ENCODE measurements around the gene BAIAP2. TPM values are rescaled to one million over a fixed set of nuclear protein-coding genes. Genes with fewer than 3 reads are reported as not detected.

Gene BAIAP2
- total and polyA plus RNA-seq, 4 experiments from 2014 or later = 2.1 to 7.2 (median 5.5) TPM

GRCh38 chr17:81032641-81033480 lies 2.1 kb upstream of the BAIAP2 start:
- no peaks in the 10 kb centered on the region for H3K36me3 ChIP-seq (ENCODE audit: insufficient read depth, low read length)
- no peak overlapping the region for H3K4me3 ChIP-seq (ENCODE audit: low read length in 2 of 2)
- H3K4me1 ChIP-seq (ENCODE audit: insufficient read depth, low read length) = peaks cover 20% of the 10 kb centered on the region
- no peak overlapping the region for H3K27ac ChIP-seq (ENCODE audit: low read depth, low read length)
- CTCF ChIA-PET (ENCODE audit: partially characterized antibody) = interaction anchor here (1.1 to 3.6 kb wide), 2 partner anchors 7 to 10 kb away, joined by 3 to 26 read pairs; no protein-coding TSS in a partner anchor
- Mint-ChIP-seq H3K4me1 (peaks cover 9 to 30% (median 15%) of the 10 kb centered on the region in 4 donors), H3K27me3 (peaks cover 3 to 11% of the 10 kb centered on the region in 2 donors), H3K36me3 (peaks cover 0 to 1% of the 10 kb centered on the region in 2 donors), H3K27ac (peak overlapping the region in 4 of 7 donors; percentile 39 to 86 (median 60)), H3K4me3 (peak overlapping the region; percentile 51 to 79 (median 77)), H3K9me3 (no peaks in the 10 kb centered on the region)
- POLR2A ChIA-PET (ENCODE audit: partially characterized antibody) = interaction anchor here (0.7 to 5.3 kb wide), 2 partner anchors 14 to 62 kb away, joined by 3 to 29 read pairs; no protein-coding TSS in a partner anchor
- intact Hi-C loops (cut with micrococcal nuclease) = no loop called here
- no peaks in the 10 kb centered on the region for H3K9me3 ChIP-seq (ENCODE audit: control insufficient read depth in 1 of 2, low read length in 2 of 2)
- no peaks in the 10 kb centered on the region for H3K27me3 ChIP-seq (ENCODE audit: insufficient read depth, low read length)
- DNase-seq = no peak

GRCh38 chr17:81033535-81034167 lies 1.3 kb upstream of the BAIAP2 start:
- Histone ChIP-seq H3K27ac (ENCODE audit: low read depth, low read length) (no peak overlapping the region), H3K27me3 (ENCODE audit: insufficient read depth, low read length) (no peaks in the 10 kb centered on the region), H3K4me3 (ENCODE audit: low read length in 2 of 2) (peak overlapping the region in 1 of 2 donors; percentile 43), H3K9me3 (ENCODE audit: control insufficient read depth in 1 of 2, low read length in 2 of 2) (no peaks in the 10 kb centered on the region), H3K36me3 (ENCODE audit: insufficient read depth, low read length) (no peaks in the 10 kb centered on the region), H3K4me1 (ENCODE audit: insufficient read depth, low read length) (peaks cover 20% of the 10 kb centered on the region)
- no peak for DNase-seq
- ChIA-PET POLR2A (ENCODE audit: partially characterized antibody) (interaction anchor here (0.6 to 5.3 kb wide), 2 partner anchors 15 to 365 kb away, joined by 3 to 29 read pairs; no protein-coding TSS in a partner anchor), CTCF (ENCODE audit: partially characterized antibody) (interaction anchor here (1.1 to 3.6 kb wide), 2 partner anchors 8 to 11 kb away, joined by 3 to 26 read pairs; no protein-coding TSS in a partner anchor)
- H3K27ac Mint-ChIP-seq = peak overlapping the region in 4 of 7 donors; percentile 50 to 86 (median 76)
- H3K4me3 Mint-ChIP-seq = peak overlapping the region; percentile 76 to 86 (median 80)
- no peaks in the 10 kb centered on the region for H3K9me3 Mint-ChIP-seq
- H3K4me1 Mint-ChIP-seq = peaks cover 9 to 30% (median 15%) of the 10 kb centered on the region in 4 donors
- peaks cover 0 to 1% of the 10 kb centered on the region in 2 donors for H3K36me3 Mint-ChIP-seq
- intact Hi-C loops (cut with micrococcal nuclease) = loop anchor here (1.0 kb wide), 3 partner anchors 10 to 62 kb away; no protein-coding TSS in a partner anchor
- H3K27me3 Mint-ChIP-seq = peaks cover 3 to 13% of the 10 kb centered on the region in 2 donors

GRCh38 chr17:81034168-81034777 lies 678 bp upstream of the BAIAP2 start:
- Mint-ChIP-seq H3K27me3 (peaks cover 0 to 13% of the 10 kb centered on the region in 2 donors), H3K27ac (peak overlapping the region in 5 of 7 donors; percentile 50 to 86 (median 74)), H3K9me3 (no peaks in the 10 kb centered on the region), H3K4me1 (peaks cover 8 to 30% (median 14%) of the 10 kb centered on the region in 4 donors), H3K4me3 (peak overlapping the region; percentile 76 to 86 (median 80)), H3K36me3 (peaks cover 0 to 1% of the 10 kb centered on the region in 2 donors)
- H3K27ac ChIP-seq (ENCODE audit: low read depth, low read length) = no peak overlapping the region
- intact Hi-C loops (cut with micrococcal nuclease) = loop anchor here (1.0 kb wide), 3 partner anchors 11 to 61 kb away; no protein-coding TSS in a partner anchor
- H3K27me3 ChIP-seq (ENCODE audit: insufficient read depth, low read length) = no peaks in the 10 kb centered on the region
- peak overlapping the region in 1 of 2 donors; percentile 43 for H3K4me3 ChIP-seq (ENCODE audit: low read length in 2 of 2)
- CTCF ChIA-PET (ENCODE audit: partially characterized antibody) = interaction anchor here (1.1 to 3.6 kb wide), 2 partner anchors 9 to 11 kb away, joined by 3 to 26 read pairs; no protein-coding TSS in a partner anchor
- H3K9me3 ChIP-seq (ENCODE audit: control insufficient read depth in 1 of 2, low read length in 2 of 2) = no peaks in the 10 kb centered on the region
- H3K4me1 ChIP-seq (ENCODE audit: insufficient read depth, low read length) = peaks cover 20% of the 10 kb centered on the region
- H3K36me3 ChIP-seq (ENCODE audit: insufficient read depth, low read length) = no peaks in the 10 kb centered on the region
- no peak for DNase-seq
- POLR2A ChIA-PET (ENCODE audit: partially characterized antibody) = interaction anchor here (0.6 to 5.3 kb wide), 3 partner anchors 11 to 364 kb away, joined by 3 to 29 read pairs (median 6); no protein-coding TSS in a partner anchor

GRCh38 chr17:81035521-81036196 lies 708 bp downstream of the BAIAP2 start:
- peaks cover 20% of the 10 kb centered on the region for H3K4me1 ChIP-seq (ENCODE audit: insufficient read depth, low read length)
- Mint-ChIP-seq H3K4me3 (peak overlapping the region; percentile 79 to 87 (median 84)), H3K4me1 (peaks cover 8 to 30% (median 14%) of the 10 kb centered on the region in 4 donors), H3K27ac (peak overlapping the region in 5 of 7 donors; percentile 41 to 86 (median 80)), H3K27me3 (peaks cover 0 to 10% of the 10 kb centered on the region in 2 donors), H3K36me3 (peaks cover 0 to 1% of the 10 kb centered on the region in 2 donors), H3K9me3 (no peaks in the 10 kb centered on the region)
- H3K9me3 ChIP-seq (ENCODE audit: control insufficient read depth in 1 of 2, low read length in 2 of 2) = no peaks in the 10 kb centered on the region
- ChIA-PET CTCF (ENCODE audit: partially characterized antibody) (interaction anchor here (1.4 kb wide), 1 partner anchor 12 kb away, joined by 8 read pairs; no protein-coding TSS in a partner anchor), POLR2A (ENCODE audit: partially characterized antibody) (interaction anchor here (0.6 to 5.3 kb wide), 5 partner anchors 12 to 581 kb away, joined by 3 to 29 read pairs (median 4); partner anchors contain the start of genes NDUFAF8 and TEPSIN)
- H3K27ac ChIP-seq (ENCODE audit: low read depth, low read length) = no peak overlapping the region
- H3K27me3 ChIP-seq (ENCODE audit: insufficient read depth, low read length) = no peaks in the 10 kb centered on the region
- H3K36me3 ChIP-seq (ENCODE audit: insufficient read depth, low read length) = no peaks in the 10 kb centered on the region
- intact Hi-C loops (cut with micrococcal nuclease) = loop anchor here (1.0 kb wide), 1 partner anchor 620 kb away; the partner anchor contains the start of gene ENDOV
- peak overlapping the region in 1 of 2 donors; percentile 35 for H3K4me3 ChIP-seq (ENCODE audit: low read length in 2 of 2)
- DNase-seq = peak in 2 of 5 donors; percentile 19 to 27

GRCh38 chr17:81036197-81036941 lies 1.4 kb downstream of the BAIAP2 start:
- peaks cover 8 to 30% (median 14%) of the 10 kb centered on the region in 4 donors for H3K4me1 Mint-ChIP-seq
- Histone ChIP-seq H3K36me3 (ENCODE audit: insufficient read depth, low read length) (no peaks in the 10 kb centered on the region), H3K4me1 (ENCODE audit: insufficient read depth, low read length) (peaks cover 20% of the 10 kb centered on the region), H3K27ac (ENCODE audit: low read depth, low read length) (no peak overlapping the region), H3K4me3 (ENCODE audit: low read length in 2 of 2) (no peak overlapping the region), H3K27me3 (ENCODE audit: insufficient read depth, low read length) (no peaks in the 10 kb centered on the region), H3K9me3 (ENCODE audit: control insufficient read depth in 1 of 2, low read length in 2 of 2) (no peaks in the 10 kb centered on the region)
- peak overlapping the region in 4 of 7 donors; percentile 23 to 80 (median 58) for H3K27ac Mint-ChIP-seq
- no peak for DNase-seq
- H3K36me3 Mint-ChIP-seq = peaks cover 0 to 1% of the 10 kb centered on the region in 2 donors
- peak overlapping the region; percentile 52 to 87 (median 84) for H3K4me3 Mint-ChIP-seq
- ChIA-PET CTCF (ENCODE audit: partially characterized antibody) (interaction anchor here (1.4 kb wide), 1 partner anchor 13 kb away, joined by 8 read pairs; no protein-coding TSS in a partner anchor), POLR2A (ENCODE audit: partially characterized antibody) (interaction anchor here (1.4 to 5.3 kb wide), 3 partner anchors 13 to 65 kb away, joined by 4 to 29 read pairs (median 6); no protein-coding TSS in a partner anchor)
- no peaks in the 10 kb centered on the region for H3K9me3 Mint-ChIP-seq
- intact Hi-C loops (cut with micrococcal nuclease) = no loop called here
- peaks cover 0 to 10% of the 10 kb centered on the region in 2 donors for H3K27me3 Mint-ChIP-seq

All from CD4-positive, alpha-beta memory T cell (primary cell).